HG02973 (cell line): ENCODE data around the gene ZNF202.
"Not testable (repeated sequence)": the region's sequence is repeated elsewhere in the genome, so short reads cannot be mapped to it uniquely, and the experiment has no call there.

ENCODE experiments used
- ATAC-seq: cut with Tn5 transposase; IDR thresholded peaks from one replicate; pipeline ENCODE4 v1.9.1; 2021; ENCODE audit warnings: moderate library complexity; ENCODE audit not compliant: unreplicated experiment

Gene ZNF202

GRCh38 chr11:123742031-123742723, 717 bp upstream of the ZNF202 start:
- ATAC-seq = no peak

- no peak for ATAC-seq
Observed at GRCh38 chr11:123740787-123741158, 687 bp downstream of the ZNF202 start.

- no peak for ATAC-seq
Observed at GRCh38 chr11:123738374-123738773, 3.1 kb downstream of the ZNF202 start.

GRCh38 chr11:123736769-123737168, 4.7 kb downstream of the ZNF202 start:
- ATAC-seq = no peak

- no peak for ATAC-seq
Observed at GRCh38 chr11:123729602-123730001, 11.9 kb downstream of the ZNF202 start.

GRCh38 chr11:123725995-123726655, 15.3 kb downstream of the ZNF202 start:
- ATAC-seq = no peak

GRCh38 chr11:123719452-123719851, 22.0 kb downstream of the ZNF202 start:
- no peak for ATAC-seq

- no peak for ATAC-seq
Observed at GRCh38 chr11:123718469-123718868, 23.0 kb downstream of the ZNF202 start.

GRCh38 chr11:123718063-123718462, 23.4 kb downstream of the ZNF202 start:
- no peak for ATAC-seq

- ATAC-seq = not testable (repeated sequence)
Observed at GRCh38 chr11:123712627-123713026, 28.8 kb downstream of the ZNF202 start.

GRCh38 chr11:123707606-123708205, 33.8 kb downstream of the ZNF202 start:
- no peak for ATAC-seq

GRCh38 chr11:123707206-123707605, 34.3 kb downstream of the ZNF202 start:
- no peak for ATAC-seq

- ATAC-seq = no peak
Observed at GRCh38 chr11:123704341-123704740, 37.1 kb downstream of the ZNF202 start.

GRCh38 chr11:123702696-123703095, 38.8 kb downstream of the ZNF202 start:
- no peak for ATAC-seq

GRCh38 chr11:123702139-123702538, 39.3 kb downstream of the ZNF202 start:
- ATAC-seq = no peak

- no peak for ATAC-seq
Observed at GRCh38 chr11:123700772-123701171, 40.7 kb downstream of the ZNF202 start.

- no peak for ATAC-seq
Observed at GRCh38 chr11:123698546-123699127, 42.8 kb downstream of the ZNF202 start.

GRCh38 chr11:123696183-123696582, 45.3 kb downstream of the ZNF202 start:
- ATAC-seq = no peak

GRCh38 chr11:123695231-123695630, 46.2 kb downstream of the ZNF202 start:
- no peak for ATAC-seq

- no peak for ATAC-seq
Observed at GRCh38 chr11:123694551-123694950, 46.9 kb downstream of the ZNF202 start.

- no peak for ATAC-seq
Observed at GRCh38 chr11:123692961-123693360, 48.5 kb downstream of the ZNF202 start.

- ATAC-seq = no peak
Observed at GRCh38 chr11:123690485-123690884, 51.0 kb downstream of the ZNF202 start.
